ENCODE results near the gene CHAF1A.

The CHAF1A gene

DNA sequence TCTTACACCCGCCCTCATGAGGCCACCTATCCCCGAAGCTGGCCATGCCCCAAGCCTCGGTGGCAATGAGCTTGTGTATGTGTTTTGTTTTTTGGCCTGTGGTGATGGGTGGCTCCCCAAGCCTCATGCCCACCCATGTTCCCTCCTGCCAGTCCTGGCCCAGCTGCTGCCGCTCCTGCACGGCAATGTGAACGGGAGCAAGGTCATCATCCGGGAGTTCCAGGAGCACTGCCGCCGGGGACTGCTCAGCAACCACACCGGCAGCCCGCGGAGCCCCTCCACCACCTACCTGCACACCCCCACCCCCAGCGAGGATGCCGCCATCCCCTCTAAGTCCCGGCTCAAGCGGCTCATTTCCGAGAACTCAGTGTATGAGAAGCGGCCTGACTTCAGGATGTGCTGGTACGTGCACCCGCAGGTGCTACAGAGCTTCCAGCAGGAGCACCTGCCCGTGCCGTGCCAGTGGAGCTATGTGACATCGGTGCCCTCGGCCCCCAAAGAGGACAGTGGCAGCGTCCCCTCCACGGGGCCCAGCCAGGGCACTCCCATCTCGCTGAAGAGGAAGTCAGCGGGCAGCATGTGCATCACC is 30.6 kb downstream of the CHAF1A start:
- H3K27ac ChIP-seq, result no peak overlapping the region
- no peak for DNase-seq (ENCODE audit: low read depth, low spot score)

- DNase-seq (ENCODE audit: low read depth, low spot score), result no peak
- H3K27ac ChIP-seq, result no peak overlapping the region
Observed at GRCh38 chr19:4434391-4434790, 32.0 kb downstream of the CHAF1A start.

DNA sequence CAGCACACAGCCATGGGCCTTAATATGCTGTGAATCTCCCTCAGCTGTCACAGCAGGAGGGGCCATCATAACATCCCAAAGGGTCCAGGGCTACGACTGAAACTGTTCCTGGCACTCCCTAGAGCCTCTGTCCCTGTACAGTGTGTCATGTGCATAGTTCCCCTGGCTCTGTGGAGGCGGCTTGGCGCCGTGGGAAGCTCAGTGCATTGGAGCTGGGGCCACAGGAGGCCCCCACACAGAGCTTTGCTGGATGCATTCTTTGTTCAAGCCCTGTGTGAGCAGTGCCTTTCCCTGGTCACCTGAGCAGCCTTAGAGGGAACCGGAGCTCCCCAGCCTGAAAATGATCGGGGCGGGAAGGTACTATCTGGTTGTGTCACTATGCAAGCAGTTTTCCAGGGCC is 33.8 kb downstream of the CHAF1A start:
- H3K27ac ChIP-seq, result no peak overlapping the region
- DNase-seq (ENCODE audit: low read depth, low spot score), result no peak

DNA sequence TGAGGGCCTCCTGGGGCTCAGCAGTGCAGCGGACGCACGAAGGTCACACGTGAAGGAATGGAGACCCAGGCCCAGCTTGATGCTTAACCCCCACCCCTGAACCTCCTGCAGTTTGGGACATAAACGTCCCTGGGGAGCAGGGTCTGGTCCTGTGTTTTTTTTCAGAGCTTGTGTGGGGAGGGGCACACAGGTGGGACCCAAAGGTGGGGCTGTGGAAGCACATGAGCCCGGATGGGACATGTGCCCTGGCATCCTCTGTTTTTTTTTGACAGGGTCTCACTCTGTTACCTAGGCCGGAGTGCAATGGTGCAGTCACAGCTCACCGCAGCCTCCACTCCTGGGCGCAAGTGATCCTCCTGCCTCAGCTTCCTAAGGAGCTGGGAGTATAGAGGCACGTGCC is 34.7 kb downstream of the CHAF1A start:
- no peak overlapping the region for H3K27ac ChIP-seq
- DNase-seq (ENCODE audit: low read depth, low spot score), result no peak

DNA sequence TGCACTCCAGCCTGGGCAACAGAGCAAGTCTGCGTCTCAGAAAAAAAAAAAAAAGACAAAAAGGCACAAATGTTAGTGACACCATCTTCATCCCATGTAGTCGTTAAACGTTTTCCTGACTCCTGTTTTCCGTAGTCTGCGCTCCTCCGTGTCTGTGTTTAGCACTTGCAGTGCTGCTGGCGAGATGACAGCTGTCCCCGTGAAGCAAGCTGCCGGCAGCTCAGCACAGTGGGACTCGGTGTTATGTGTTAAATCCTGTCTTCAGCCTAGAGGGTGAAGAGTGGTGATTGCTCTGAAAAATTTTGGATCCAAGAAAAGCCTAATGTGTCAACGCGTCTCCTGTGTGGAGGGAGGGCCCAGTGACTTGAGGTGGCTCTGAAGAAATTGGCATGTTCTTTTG is 36.8 kb downstream of the CHAF1A start:
- no peak overlapping the region for H3K27ac ChIP-seq
- DNase-seq (ENCODE audit: low read depth, low spot score), result no peak

GRCh38 chr19:4441994-4442818 is 39.8 kb downstream of the CHAF1A start:
- no peak overlapping the region for H3K27ac ChIP-seq
- no peak for DNase-seq (ENCODE audit: low read depth, low spot score)

- no peak overlapping the region for H3K27ac ChIP-seq
- DNase-seq (ENCODE audit: low read depth, low spot score), result no peak
Observed at GRCh38 chr19:4442819-4443146, 40.3 kb downstream of the CHAF1A start.

DNA sequence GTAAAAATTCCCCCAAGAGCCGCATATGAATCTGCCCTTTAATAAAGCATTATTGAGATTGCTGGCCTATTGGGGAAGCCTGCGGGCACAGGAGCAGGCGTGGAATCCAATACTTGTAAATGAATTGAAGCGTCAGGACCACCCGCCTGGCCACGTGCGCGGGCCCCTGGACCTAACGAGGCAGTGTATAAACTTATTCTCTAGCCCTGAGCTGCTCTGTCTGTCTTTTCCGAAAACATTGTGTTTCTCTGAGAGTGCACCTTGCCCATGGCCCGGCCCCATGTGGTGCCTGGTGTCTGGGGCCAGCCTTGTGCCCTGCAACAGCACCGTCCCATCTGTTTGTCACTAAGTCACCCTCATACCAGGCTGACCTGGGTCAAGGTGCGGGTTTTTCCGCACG is 40.7 kb downstream of the CHAF1A start:
- H3K27ac ChIP-seq, result no peak overlapping the region
- DNase-seq (ENCODE audit: low read depth, low spot score), result no peak

- no peak for DNase-seq (ENCODE audit: low read depth, low spot score)
- no peak overlapping the region for H3K27ac ChIP-seq
Observed at GRCh38 chr19:4443966-4444764, 41.7 kb downstream of the CHAF1A start.

GRCh38 chr19:4444765-4445741 is 42.6 kb downstream of the CHAF1A start:
- DNase-seq (ENCODE audit: low read depth, low spot score), result no peak
- no peak overlapping the region for H3K27ac ChIP-seq

DNA sequence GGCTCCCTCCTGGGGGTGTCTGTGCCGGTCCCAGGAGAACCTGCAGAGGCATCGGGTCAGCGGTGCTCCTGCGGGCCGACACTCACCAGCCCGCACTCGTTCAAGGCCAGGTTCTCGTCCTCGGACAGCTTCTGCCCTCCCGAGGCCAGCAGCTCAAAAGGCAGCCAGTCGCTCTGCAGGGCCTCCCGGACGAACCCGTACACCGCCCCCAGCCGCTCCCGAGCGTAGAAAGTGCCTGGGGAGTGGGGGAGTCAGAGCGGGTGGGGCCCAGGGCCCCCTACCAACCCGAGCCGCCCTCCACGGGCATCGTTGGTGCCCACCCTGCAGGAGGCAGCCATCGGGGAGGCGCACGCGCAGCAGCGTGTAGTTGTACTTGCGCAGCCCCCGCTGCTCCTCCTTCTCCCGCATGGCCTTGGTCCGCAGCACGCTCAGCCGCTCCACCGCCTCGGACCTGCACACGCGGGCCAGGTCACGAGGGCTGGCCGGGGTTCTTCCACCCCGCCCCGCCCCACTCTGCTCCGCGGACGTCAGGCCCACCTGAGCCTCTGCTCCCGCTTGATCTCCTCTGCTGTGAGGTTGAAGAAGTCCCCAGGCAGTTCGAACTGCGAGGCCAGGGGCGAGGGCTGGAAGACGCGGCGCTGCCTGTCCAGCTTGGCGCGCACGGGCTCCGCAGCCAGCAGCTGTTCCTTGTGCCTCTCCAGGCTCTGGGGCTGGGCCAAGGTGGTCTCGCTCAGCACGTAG is 43.7 kb downstream of the CHAF1A start:
- DNase-seq (ENCODE audit: low read depth, low spot score), result no peak
- H3K27ac ChIP-seq, result no peak overlapping the region

- no peak for DNase-seq (ENCODE audit: low read depth, low spot score)
- no peak overlapping the region for H3K27ac ChIP-seq
Observed at GRCh38 chr19:4446704-4447200, 44.3 kb downstream of the CHAF1A start.

- no peak for DNase-seq (ENCODE audit: low read depth, low spot score)
- no peak overlapping the region for H3K27ac ChIP-seq
Observed at GRCh38 chr19:4447327-4448146, 45.1 kb downstream of the CHAF1A start.

GRCh38 chr19:4448147-4448985 is 45.9 kb downstream of the CHAF1A start:
- no peak for DNase-seq (ENCODE audit: low read depth, low spot score)
- no peak overlapping the region for H3K27ac ChIP-seq

DNA sequence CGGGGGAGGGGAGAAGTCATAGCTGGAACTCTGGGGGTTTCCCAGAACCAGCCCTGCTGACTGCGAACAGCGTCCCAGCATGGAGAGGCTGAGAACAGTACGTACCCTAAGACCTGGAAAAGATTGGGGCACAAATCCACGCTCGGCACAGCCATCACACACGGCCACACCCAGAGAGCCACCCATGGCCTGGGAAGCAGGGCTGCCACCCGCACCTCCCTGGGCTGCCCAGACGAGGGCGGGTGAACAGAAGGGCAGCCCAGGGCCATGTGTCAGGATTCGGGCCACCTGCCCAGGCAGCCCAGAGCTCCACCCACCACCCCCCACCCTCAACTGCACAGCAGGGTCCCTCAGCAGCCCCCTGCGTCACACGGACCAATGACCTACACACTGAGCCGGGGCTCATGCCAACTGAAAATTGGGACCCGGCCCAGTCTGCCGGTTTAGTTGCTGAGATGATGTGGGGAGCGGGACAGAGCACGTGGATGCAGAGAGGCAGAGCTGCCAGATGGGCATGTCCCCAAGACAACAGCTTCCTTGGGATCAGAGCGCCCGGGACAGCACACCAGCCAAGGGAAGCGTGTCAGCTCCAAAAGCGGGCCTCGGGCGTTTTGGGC is 46.7 kb downstream of the CHAF1A start:
- DNase-seq (ENCODE audit: low read depth, low spot score), result no peak
- no peak overlapping the region for H3K27ac ChIP-seq

GRCh38 chr19:4449639-4450028 is 47.2 kb downstream of the CHAF1A start:
- H3K27ac ChIP-seq, result no peak overlapping the region
- DNase-seq (ENCODE audit: low read depth, low spot score), result no peak
